ENCODE measurements around the gene DGKQ. TPM values are rescaled to one million over a fixed set of nuclear protein-coding genes. Genes with fewer than 3 reads are reported as not detected.

Gene DGKQ
- total RNA-seq, 1 experiment from 2014 or later, result 22.0 TPM

DNA sequence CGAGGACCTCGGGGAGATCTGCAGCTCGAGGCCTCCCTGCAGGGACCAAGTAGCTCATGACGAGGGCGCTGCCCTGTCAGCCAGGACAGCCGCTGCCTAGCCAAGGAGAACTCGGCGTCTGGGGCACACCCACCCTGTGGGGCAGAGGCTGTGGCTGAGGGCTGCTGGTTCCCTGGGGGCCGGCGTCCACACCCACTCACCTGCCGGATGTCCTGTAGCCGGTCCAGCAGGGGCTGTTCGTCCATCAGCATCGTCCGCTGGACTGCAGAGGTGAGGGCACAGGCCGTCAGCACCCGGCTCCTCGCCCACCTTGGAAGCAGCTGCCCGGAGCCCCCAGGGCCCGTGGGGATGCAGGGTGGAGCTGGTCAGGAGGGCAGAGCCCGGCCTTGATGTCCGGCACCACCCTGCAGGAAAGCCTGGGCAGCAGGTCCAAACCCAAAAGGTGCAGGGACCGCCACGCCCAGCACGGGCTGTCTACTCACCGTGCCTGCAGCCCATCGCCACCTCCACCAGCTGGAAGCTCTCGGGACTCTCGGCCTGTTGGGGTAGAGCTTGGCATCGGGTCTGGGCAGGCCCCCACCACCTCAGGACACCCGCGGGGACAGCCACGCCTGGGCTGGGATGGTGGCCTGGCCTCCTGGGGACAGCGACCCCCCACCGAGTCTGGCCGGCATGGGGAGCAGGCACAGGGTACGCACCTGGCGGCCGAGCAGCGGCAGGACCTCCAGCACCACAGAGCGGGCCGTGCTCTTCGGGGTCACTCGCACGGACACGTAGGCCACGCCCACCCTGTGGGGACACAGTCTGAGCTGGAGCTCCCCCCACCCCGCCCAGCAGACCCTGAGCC is 6.9 kb downstream of the DGKQ start:
- Histone ChIP-seq H3K27ac (ENCODE audit: low read depth, low read length) (no peak overlapping the region), H3K4me1 (ENCODE audit: control insufficient read depth in 1 of 2, insufficient read depth in 2 of 2, low read length in 2 of 2) (peaks cover 5 to 22% of the 10 kb centered on the region in 2 experiments; a peak in 3 of 4 replicates), H4K20me1 (ENCODE audit: insufficient read depth) (no peaks in the 10 kb centered on the region), H3K4me2 (ENCODE audit: low read length) (no peak overlapping the region), H3K9me3 (ENCODE audit: control insufficient read depth in 1 of 2, insufficient read depth in 1 of 2, low read depth in 1 of 2, low read length in 2 of 2) (no peaks in the 10 kb centered on the region), H2AFZ (ENCODE audit: low read depth, low read length, poor library complexity, severe bottlenecking) (no peak overlapping the region), H3K27me3 (ENCODE audit: insufficient read depth, low read length) (no peaks in the 10 kb centered on the region), H3K36me3 (ENCODE audit: control insufficient read depth in 1 of 2, insufficient read depth in 2 of 2, low read length in 2 of 2) (no peaks in the 10 kb centered on the region), H3K9ac (ENCODE audit: low read length) (no peak overlapping the region), H3K79me2 (ENCODE audit: insufficient read depth, low read length) (no peaks in the 10 kb centered on the region), H3K4me3 (replicated peaks in 1 of 2; ENCODE audit: low read depth in 1 of 2, low read length in 2 of 2) (no peak overlapping the region), H3K9me2 (ENCODE audit: insufficient read depth) (no peaks in the 10 kb centered on the region)
- DNase-seq (ENCODE audit: low read depth, low spot score) (no peak), ATAC-seq (no peak)
- no peak for TF ChIP-seq EZH2phosphoT487 (IDR thresholded peaks at IDR 0.05; ENCODE audit: borderline replicate concordance)
- TF ChIP-seq SRF (IDR thresholded peaks at IDR 0.05; ENCODE audit: low read depth), result no peak
- no peak for TF ChIP-seq ZFX (IDR thresholded peaks at IDR 0.05)
- no peak for TF ChIP-seq ATF3 (IDR thresholded peaks at IDR 0.05)
- no peak for TF ChIP-seq CEBPB (IDR thresholded peaks at IDR 0.05; ENCODE audit: low read depth)
- no peak for TF ChIP-seq EZH2 (IDR thresholded peaks at IDR 0.05)
- TF ChIP-seq YY1 (IDR thresholded peaks at IDR 0.05; ENCODE audit: extremely low read depth, insufficient replicate concordance, low read depth, low read length), result no peak
- no peak for TF ChIP-seq TCF7L2 (IDR thresholded peaks at IDR 0.05; ENCODE audit: borderline replicate concordance, extremely low read depth, insufficient read depth, insufficient read length)
- ChIA-PET POLR2A (no interaction called here), CTCF (no interaction called here), RAD21 (ENCODE audit: low non-redundant PET in 1 of 2, low total read pairs in 2 of 2, uncharacterized antibody in 2 of 2, unreplicated experiment in 2 of 2) (no interaction called here)
- no TSS peak for BruUV-seq (replicated peaks)
- intact Hi-C loops (cut with micrococcal nuclease), result no loop called here

GRCh38 chr4:965766-966134 is 7.6 kb downstream of the DGKQ start:
- RAD21 ChIA-PET (ENCODE audit: low non-redundant PET in 1 of 2, low total read pairs in 2 of 2, uncharacterized antibody in 2 of 2, unreplicated experiment in 2 of 2), result no interaction called here
- no peaks in the 10 kb centered on the region for H3K36me3 ChIP-seq (ENCODE audit: control insufficient read depth in 1 of 2, insufficient read depth in 2 of 2, low read length in 2 of 2)
- DNase-seq (ENCODE audit: low read depth, low spot score), result no peak
- H3K4me3 ChIP-seq (replicated peaks in 1 of 2; ENCODE audit: low read depth in 1 of 2, low read length in 2 of 2), result no peak overlapping the region
- POLR2A ChIA-PET, result no interaction called here
- H3K9ac ChIP-seq (ENCODE audit: low read length), result no peak overlapping the region
- no peak overlapping the region for H2AFZ ChIP-seq (ENCODE audit: low read depth, low read length, poor library complexity, severe bottlenecking)
- CTCF ChIA-PET, result no interaction called here
- no peaks in the 10 kb centered on the region for H3K9me3 ChIP-seq (ENCODE audit: control insufficient read depth in 1 of 2, insufficient read depth in 1 of 2, low read depth in 1 of 2, low read length in 2 of 2)
- H3K9me2 ChIP-seq (ENCODE audit: insufficient read depth), result no peaks in the 10 kb centered on the region
- peaks cover 5 to 20% of the 10 kb centered on the region in 2 experiments; a peak in 3 of 4 replicates for H3K4me1 ChIP-seq (ENCODE audit: control insufficient read depth in 1 of 2, insufficient read depth in 2 of 2, low read length in 2 of 2)
- H3K27ac ChIP-seq (ENCODE audit: low read depth, low read length), result no peak overlapping the region
- intact Hi-C loops (cut with micrococcal nuclease), result no loop called here
- H3K4me2 ChIP-seq (ENCODE audit: low read length), result no peak overlapping the region
- BruUV-seq (replicated peaks), result no TSS peak
- ATAC-seq, result no peak
- no peaks in the 10 kb centered on the region for H3K27me3 ChIP-seq (ENCODE audit: insufficient read depth, low read length)
- H4K20me1 ChIP-seq (ENCODE audit: insufficient read depth), result no peaks in the 10 kb centered on the region
- H3K79me2 ChIP-seq (ENCODE audit: insufficient read depth, low read length), result no peaks in the 10 kb centered on the region
- TF ChIP-seq RAD21 (IDR thresholded peaks at IDR 0.05; ENCODE audit: low read depth), result no peak
- TF ChIP-seq, protein P1, sequence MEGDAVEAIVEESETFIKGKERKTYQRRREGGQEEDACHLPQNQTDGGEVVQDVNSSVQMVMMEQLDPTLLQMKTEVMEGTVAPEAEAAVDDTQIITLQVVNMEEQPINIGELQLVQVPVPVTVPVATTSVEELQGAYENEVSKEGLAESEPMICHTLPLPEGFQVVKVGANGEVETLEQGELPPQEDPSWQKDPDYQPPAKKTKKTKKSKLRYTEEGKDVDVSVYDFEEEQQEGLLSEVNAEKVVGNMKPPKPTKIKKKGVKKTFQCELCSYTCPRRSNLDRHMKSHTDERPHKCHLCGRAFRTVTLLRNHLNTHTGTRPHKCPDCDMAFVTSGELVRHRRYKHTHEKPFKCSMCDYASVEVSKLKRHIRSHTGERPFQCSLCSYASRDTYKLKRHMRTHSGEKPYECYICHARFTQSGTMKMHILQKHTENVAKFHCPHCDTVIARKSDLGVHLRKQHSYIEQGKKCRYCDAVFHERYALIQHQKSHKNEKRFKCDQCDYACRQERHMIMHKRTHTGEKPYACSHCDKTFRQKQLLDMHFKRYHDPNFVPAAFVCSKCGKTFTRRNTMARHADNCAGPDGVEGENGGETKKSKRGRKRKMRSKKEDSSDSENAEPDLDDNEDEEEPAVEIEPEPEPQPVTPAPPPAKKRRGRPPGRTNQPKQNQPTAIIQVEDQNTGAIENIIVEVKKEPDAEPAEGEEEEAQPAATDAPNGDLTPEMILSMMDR (IDR thresholded peaks at IDR 0.05 in 2 of 3, conservative IDR thresholded peaks at IDR 0.05 in 1 of 3; ENCODE audit: borderline replicate concordance in 1 of 3, insufficient read depth in 1 of 3, low read depth in 2 of 3, low read length in 2 of 3), result no peak
- no peak for TF ChIP-seq POLR2AphosphoS5 (IDR thresholded peaks at IDR 0.05; ENCODE audit: low read depth, low read length)
- TF ChIP-seq REST (IDR thresholded peaks at IDR 0.05; ENCODE audit: low read depth), result no peak
- no peak for TF ChIP-seq POLR2A (IDR thresholded peaks at IDR 0.05; ENCODE audit: borderline replicate concordance, extremely low read depth, insufficient read depth, insufficient read length)
- no peak for TF ChIP-seq EZH2 (IDR thresholded peaks at IDR 0.05)
- no peak for TF ChIP-seq CBX3 (IDR thresholded peaks at IDR 0.05; ENCODE audit: low read depth)
- TF ChIP-seq EGR1 (IDR thresholded peaks at IDR 0.05; ENCODE audit: low read depth), result no peak
- no peak for TF ChIP-seq ELF1 (IDR thresholded peaks at IDR 0.05; ENCODE audit: borderline replicate concordance, low read depth)
